Prostate gland (tissue), 2 donors: ENCODE measurements around the gene RBBP8NL.

Source experiments
- CTCF ChIP-seq, 4 experiments: fragments of 200-600 bp in 2 of 4; fragments of 450-650 bp in 2 of 4; sonication (generic) in 2 of 4; IDR thresholded peaks; 1 replicate in 3 of 4; 2 replicates in 1 of 4; pipeline ENCODE4 v1.5.1; 2016 to 2019; ENCODE audit warnings: antibody characterized with exemption in 4 of 4, mild to moderate bottlenecking in 2 of 4, moderate library complexity in 2 of 4
- POLR2A ChIP-seq: fragments of 450-650 bp; IDR thresholded peaks from one replicate; pipeline ENCODE4 v1.6.1; 2016; ENCODE audit warnings: antibody characterized with exemption, mild to moderate bottlenecking

DNA sequence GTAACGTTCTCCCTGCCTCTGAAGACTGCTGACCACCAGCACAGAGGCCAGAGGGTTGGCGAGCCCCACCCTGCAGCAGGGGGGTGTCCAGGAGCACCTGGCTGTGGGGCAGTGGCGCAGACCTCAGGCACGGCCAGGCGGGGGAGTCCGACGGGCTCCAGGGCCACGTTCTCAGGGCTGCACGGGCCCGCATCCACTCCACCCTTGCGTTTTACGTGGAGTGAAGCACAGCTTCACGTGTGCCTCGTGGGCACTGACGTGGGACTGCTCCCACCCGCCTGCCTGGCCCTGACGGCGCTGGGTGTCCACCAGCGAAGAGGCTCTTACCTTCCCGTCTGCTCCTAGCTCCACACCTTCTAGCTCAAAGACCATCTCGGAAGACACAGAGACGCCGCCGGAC lies 33.5 kb downstream of the RBBP8NL start:
- TF ChIP-seq CTCF (IDR thresholded peaks at IDR 0.05) (no peak), POLR2A (no peak)
